Mesenteric fat pad (tissue), 1 donor: Measurements from ENCODE around the gene TBXA2R. TPM values are rescaled to one million over a fixed set of nuclear protein-coding genes. Genes with fewer than 3 reads are reported as not detected.

Source experiments
- DNase-seq: peaks from one replicate; pipeline ENCODE4 v3.0.0-alpha.2; 2020; ENCODE audit warnings: low spot score
- total RNA-seq: library from RNA; stranded (reverse); fragmentation: NEBNext Ultra II Directional; extraction: Animal tissue kit (Norgen Biotek cat#: 25700); gene quantifications from one replicate; pipeline ENCODE4 v1.2.1, GENCODE V29; 2021
- donor health status: DM: yes; HTN: yes; CAD: no.

TBXA2R gene
- total RNA-seq, 1 donor from 2014 or later: 5.4 TPM

DNA sequence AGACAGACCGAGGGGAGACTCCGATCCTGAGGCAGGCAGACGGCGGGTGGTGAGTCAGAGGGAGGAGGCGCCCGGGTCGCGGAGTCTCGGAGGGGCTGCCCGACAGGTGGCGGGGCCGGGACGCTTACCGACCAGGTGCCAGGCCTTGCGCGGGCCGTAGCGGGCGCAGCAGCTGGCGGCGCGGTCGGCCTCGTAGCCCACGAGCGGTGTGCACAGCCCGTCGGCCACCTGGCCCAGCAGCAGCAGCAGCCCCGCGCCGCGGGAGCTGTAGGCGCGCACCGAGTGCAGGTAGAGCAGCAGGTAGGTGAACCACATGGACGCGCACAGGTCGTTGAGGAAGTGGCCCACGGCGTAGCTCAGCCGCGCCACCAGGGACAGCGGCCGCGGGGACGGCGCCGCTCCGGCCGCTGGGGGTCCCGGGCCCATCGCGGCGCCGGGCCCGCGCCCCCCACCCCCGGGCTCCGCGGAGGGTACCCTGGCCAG, 49.7 kb downstream of the TBXA2R start:
- no peak for DNase-seq

DNA sequence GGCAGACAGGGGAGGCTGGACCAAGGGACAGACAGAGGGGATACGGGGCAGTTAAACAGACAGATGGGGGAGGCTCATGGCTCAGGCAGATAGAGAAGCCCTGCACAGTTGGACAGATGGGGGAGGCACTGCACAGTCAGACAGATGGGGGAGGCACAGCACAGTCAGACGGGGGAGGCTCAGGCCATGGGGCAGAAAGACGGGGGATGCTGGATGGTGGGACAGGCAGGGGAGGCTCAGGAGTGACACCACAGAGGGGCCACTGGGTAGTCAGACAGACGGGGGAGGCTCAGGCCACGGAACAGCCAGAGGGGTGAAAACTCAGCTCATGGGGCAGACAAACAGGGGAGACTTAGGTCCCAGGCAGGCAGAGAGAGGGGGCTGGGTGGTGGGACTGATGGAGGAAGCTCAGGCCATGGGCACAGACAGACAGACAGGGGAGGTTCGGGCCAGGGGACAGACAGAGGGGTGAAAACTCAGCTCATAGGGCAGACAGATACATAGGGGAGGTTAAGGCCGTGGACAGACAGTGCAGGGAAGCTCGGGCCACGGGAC, 50.2 kb downstream of the TBXA2R start:
- no peak for DNase-seq

- no peak for DNase-seq
These were observed 50.8 kb downstream of the TBXA2R start for GRCh38 chr19:3555653-3556422.

GRCh38 chr19:3554254-3555083, 52.2 kb downstream of the TBXA2R start:
- no peak for DNase-seq

- DNase-seq: no peak
These were observed 54.9 kb downstream of the TBXA2R start for GRCh38 chr19:3551792-3552095.

DNA sequence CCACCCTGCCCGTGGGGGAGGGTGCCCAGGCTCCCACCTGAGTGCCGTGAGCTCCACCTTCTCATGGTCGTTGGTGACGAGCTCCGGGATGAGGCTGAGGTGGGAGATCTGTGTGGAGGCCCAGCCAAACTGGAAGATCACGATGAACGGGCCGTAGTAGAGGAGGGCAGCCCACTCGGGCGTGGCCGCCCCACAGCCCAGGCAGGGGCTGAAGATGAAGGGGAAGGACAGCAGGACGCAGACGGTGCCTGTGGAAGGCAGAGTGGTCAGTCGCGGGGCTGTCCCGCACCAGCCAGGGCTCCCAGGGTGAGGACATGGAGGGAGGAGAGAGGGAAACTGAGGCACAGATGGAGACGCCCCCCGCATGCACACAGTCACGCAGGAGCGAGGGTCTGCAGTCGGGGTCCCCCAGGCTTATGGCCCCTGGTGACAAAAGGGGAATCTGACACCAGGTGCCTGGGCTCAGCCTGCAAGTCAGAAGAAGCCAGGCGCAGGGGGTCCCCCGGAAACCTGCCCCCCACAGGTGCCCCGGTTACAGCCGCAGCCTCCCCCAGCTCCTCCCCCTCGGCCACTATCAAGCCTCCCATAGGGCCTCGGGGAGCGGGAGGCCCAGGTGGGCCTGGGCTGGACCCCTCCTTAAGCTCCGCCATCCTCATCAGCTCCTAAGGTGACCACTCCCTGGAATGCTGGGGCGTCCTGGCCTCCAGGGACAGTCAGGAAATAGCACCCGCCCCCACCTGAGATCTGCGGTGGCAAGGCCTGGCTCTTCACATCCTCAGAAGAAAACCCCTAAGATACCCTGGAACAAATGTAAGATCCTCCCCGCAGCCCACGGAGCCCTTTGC, 55.5 kb downstream of the TBXA2R start:
- no peak for DNase-seq

GRCh38 chr19:3549816-3550215, 56.9 kb downstream of the TBXA2R start:
- DNase-seq: no peak

DNA sequence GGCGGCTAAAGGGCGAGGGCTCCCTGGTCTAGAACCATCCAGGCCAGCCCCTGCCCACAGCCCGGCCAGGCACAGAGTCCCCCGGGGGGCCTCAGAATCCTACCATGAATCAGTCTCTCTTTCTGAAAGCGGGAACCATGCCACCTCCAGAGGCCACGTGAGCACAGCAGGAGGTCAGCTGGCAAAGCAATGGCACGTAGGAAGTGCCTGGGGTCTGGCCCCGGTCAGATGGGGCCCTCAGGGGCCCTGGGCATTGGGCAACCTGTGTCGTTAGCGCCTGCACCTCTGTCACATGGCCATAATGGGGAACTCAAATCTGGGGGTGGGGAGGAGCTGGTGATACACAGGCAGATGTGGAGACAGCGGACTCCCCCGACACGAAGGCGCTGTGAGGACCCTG, 58.1 kb downstream of the TBXA2R start:
- DNase-seq: no peak

DNA sequence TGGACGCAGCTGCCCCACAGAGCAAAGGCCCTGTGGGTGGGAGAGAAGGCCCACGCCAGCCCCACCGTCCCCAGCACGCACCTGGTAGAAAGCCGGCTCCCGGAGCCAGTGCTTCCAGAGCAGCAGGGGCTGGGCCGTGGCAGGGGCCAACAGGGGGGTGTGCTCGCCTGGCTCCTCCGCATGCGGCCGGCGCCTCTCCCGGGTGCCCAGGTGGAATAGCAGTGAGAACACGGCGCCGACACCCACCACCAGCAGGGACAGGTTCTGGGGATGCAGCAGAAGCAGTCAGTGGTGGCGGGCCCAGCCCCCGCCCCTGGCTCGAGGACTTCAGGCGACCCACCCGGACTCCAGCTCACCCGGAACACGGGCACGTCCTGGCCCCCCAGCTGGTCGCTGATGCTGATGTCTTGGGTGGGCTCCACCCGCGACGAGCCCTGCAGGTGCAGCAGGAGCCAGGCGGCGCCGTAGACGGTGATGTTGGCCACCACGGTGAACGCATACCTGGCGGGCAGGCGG, 58.9 kb downstream of the TBXA2R start:
- DNase-seq: no peak

GRCh38 chr19:3547301-3547731, 59.4 kb downstream of the TBXA2R start:
- no peak for DNase-seq

DNA sequence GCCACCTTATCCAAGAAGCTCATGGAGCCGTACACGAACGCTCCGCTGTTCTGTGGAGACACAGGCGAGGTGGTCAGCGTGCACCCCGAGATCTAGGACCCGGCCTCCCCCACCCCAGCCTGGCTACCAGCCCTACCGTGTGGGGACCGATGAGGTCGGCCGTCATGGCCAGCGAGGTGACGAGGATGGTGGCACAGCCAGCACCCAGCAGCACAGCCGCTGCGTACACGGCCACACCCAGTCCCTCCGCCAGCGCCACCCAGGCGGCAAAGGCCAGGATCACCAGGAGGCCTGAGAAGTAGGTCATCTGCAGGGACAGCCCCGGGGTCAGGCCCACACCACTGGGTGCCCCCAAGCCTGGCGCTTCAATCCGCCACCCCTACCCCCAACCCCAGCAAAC, 60.6 kb downstream of the TBXA2R start:
- DNase-seq: no peak

DNA sequence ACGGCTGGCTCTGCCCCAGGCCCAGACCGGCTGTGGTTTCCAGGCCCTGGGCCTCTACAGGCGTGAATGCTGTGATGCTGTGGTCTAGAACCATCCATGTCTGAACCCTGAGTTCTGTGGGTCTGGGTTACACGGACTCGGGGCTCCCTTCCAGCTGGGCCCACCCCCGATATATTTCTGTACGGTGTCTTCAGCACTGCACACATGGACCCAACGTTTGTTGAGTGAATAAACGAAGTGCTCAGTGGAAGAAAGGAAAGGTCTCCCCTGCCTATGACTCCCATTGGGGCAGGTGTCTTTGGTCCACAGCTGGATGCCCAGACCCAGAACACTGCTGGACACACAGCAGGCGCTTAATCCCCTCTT, 61.0 kb downstream of the TBXA2R start:
- no peak for DNase-seq

- peak; percentile 94 for DNase-seq
These were observed 61.7 kb downstream of the TBXA2R start for GRCh38 chr19:3544742-3545668.

Other genes with a start within 250 kb of the TBXA2R start
- gene NFIC, start 240.3 kb downstream of the TBXA2R start, total RNA-seq: 207 TPM
- 0.42 TPM for gene SMIM24, start 126.3 kb downstream of the TBXA2R start, total RNA-seq
- not detected for gene SMIM44, start 123.4 kb downstream of the TBXA2R start, total RNA-seq
- 10.5 TPM for gene DOHH, start 106.2 kb downstream of the TBXA2R start, total RNA-seq
- gene FZR1, start 100.6 kb downstream of the TBXA2R start, total RNA-seq: 28.1 TPM
- gene TEKTIP1, start 67.7 kb downstream of the TBXA2R start, total RNA-seq: 0.51 TPM
- 63.1 TPM for gene MFSD12, start 49.3 kb downstream of the TBXA2R start, total RNA-seq
- gene HMG20B, start 33.9 kb downstream of the TBXA2R start, total RNA-seq: 55.1 TPM
- 1.8 TPM for gene GIPC3, start 21.4 kb downstream of the TBXA2R start, total RNA-seq
- 18.9 TPM for gene CACTIN, start 19.9 kb upstream of the TBXA2R start, total RNA-seq
- 40.0 TPM for gene PIP5K1C, start 93.6 kb upstream of the TBXA2R start, total RNA-seq
- 0.39 TPM for gene TJP3, start 101.5 kb upstream of the TBXA2R start, total RNA-seq
- 12.1 TPM for gene APBA3, start 154.8 kb upstream of the TBXA2R start, total RNA-seq
- 72.7 TPM for gene MRPL54, start 155.8 kb upstream of the TBXA2R start, total RNA-seq
- gene RAX2, start 165.4 kb upstream of the TBXA2R start, total RNA-seq: not detected
- gene MATK, start 179.5 kb upstream of the TBXA2R start, total RNA-seq: 3.3 TPM